SK-N-SH treated with all-trans-retinoic acid at 6 μM for 48 hours (cell line): Measurements from ENCODE around the gene IL15RA.
"Not testable (repeated sequence)": the region's sequence is repeated elsewhere in the genome, so short reads cannot be mapped to it uniquely, and the experiment has no call there.

ENCODE experiments used
- ATAC-seq: fragments of 200-7000 bp; cut with Tn5 transposase; 3 replicates; pipeline ENCODE4 v1.9.1; 2020; ENCODE audit warnings: mild to moderate bottlenecking, moderate library complexity
- CSDC2 ChIP-seq: fragments of 250-450 bp; sonication (Bioruptor Pico); IDR thresholded peaks from 2 replicates; pipeline ENCODE4 v1.5.0; 2020; ENCODE audit warnings: mild to moderate bottlenecking, moderate library complexity
- ESRRG ChIP-seq: fragments of 250-450 bp; sonication (Bioruptor Pico); IDR thresholded peaks from 2 replicates; pipeline ENCODE4 v1.6.1; 2021; ENCODE audit warnings: mild to moderate bottlenecking
- GLIS3 ChIP-seq: fragments of 250-450 bp; sonication (Bioruptor Pico); IDR thresholded peaks from 2 replicates; pipeline ENCODE4 v1.5.0; 2020; ENCODE audit warnings: mild to moderate bottlenecking, moderate library complexity
- ISL1 ChIP-seq: fragments of 250-450 bp; sonication (Bioruptor Pico); IDR thresholded peaks from 2 replicates; pipeline ENCODE4 v2.1.2; 2022; ENCODE audit warnings: mild to moderate bottlenecking, moderate library complexity
- OSR1 ChIP-seq: fragments of 250-450 bp; sonication (Bioruptor Pico); IDR thresholded peaks from 2 replicates; pipeline ENCODE4 v1.8.0; 2022; ENCODE audit warnings: moderate library complexity, mild to moderate bottlenecking, inconsistent platforms
- PPARA ChIP-seq: fragments of 250-450 bp; sonication (Bioruptor Pico); IDR thresholded peaks from 2 replicates; pipeline ENCODE4 v1.5.0; 2020; ENCODE audit warnings: mild to moderate bottlenecking, borderline replicate concordance
- SNAI2 ChIP-seq: fragments of 250-450 bp; sonication (Bioruptor Pico); IDR thresholded peaks from 2 replicates; pipeline ENCODE4 v1.5.0; 2020; ENCODE audit warnings: mild to moderate bottlenecking, moderate library complexity
- TCF4 ChIP-seq: fragments of 250-450 bp; sonication (Bioruptor Pico); IDR thresholded peaks from 2 replicates; pipeline ENCODE4 v1.8.0; 2021; ENCODE audit warnings: mild to moderate bottlenecking, moderate library complexity, borderline replicate concordance
- TOX ChIP-seq: fragments of 250-450 bp; sonication (Bioruptor Pico); IDR thresholded peaks from 2 replicates; pipeline ENCODE4 v1.8.0; 2021; ENCODE audit warnings: mild to moderate bottlenecking, moderate library complexity, borderline replicate concordance
- ZC3H10 ChIP-seq: fragments of 250-450 bp; sonication (Bioruptor Pico); IDR thresholded peaks from 2 replicates; pipeline ENCODE4 v1.5.1; 2021; ENCODE audit warnings: mild to moderate bottlenecking, moderate library complexity
- ZFP30 ChIP-seq: fragments of 450-650 bp; formaldehyde crosslinking; IDR thresholded peaks from 2 replicates; pipeline ENCODE4 v1.5.0; 2022; ENCODE audit warnings: mild to moderate bottlenecking, moderate library complexity
- ZNF565 ChIP-seq: fragments of 450-650 bp; formaldehyde crosslinking; conservative IDR thresholded peaks from 2 replicates; pipeline ENCODE4 v1.5.0; 2020; ENCODE audit warnings: low read depth, mild to moderate bottlenecking, moderate library complexity
- ZNF70 ChIP-seq: fragments of 450-650 bp; formaldehyde crosslinking; IDR thresholded peaks from 2 replicates; pipeline ENCODE4 v1.5.0; 2020; ENCODE audit warnings: mild to moderate bottlenecking, moderate library complexity
- ZNF8 ChIP-seq: fragments of 450-650 bp; formaldehyde crosslinking; IDR thresholded peaks from 2 replicates; pipeline ENCODE4 v1.5.0; 2020; ENCODE audit warnings: mild to moderate bottlenecking, moderate library complexity
- TF ChIP-seq, protein P1 (sequence below): fragments of 250-450 bp; sonication (Bioruptor Pico); IDR thresholded peaks from 2 replicates; pipeline ENCODE4 v1.5.1; 2021; ENCODE audit warnings: mild to moderate bottlenecking, moderate library complexity
- TF ChIP-seq, protein P2 (sequence below): fragments of 250-450 bp; sonication (Bioruptor Pico); IDR thresholded peaks from 2 replicates; pipeline ENCODE4 v1.5.1; 2020; ENCODE audit warnings: low read depth, mild to moderate bottlenecking, moderate library complexity
- TF ChIP-seq, protein P3 (sequence below): fragments of 250-450 bp; sonication (Bioruptor Pico); IDR thresholded peaks from 2 replicates; pipeline ENCODE4 v1.8.0; 2021; ENCODE audit warnings: low read depth, mild to moderate bottlenecking, moderate library complexity, borderline replicate concordance
- TF ChIP-seq, protein P4 (sequence below): fragments of 250-450 bp; sonication (Bioruptor Pico); IDR thresholded peaks from 2 replicates; pipeline ENCODE4 v1.5.0; 2020; ENCODE audit warnings: mild to moderate bottlenecking, moderate library complexity
- TF ChIP-seq, protein P5 (sequence below): fragments of 250-450 bp; sonication (Bioruptor Pico); IDR thresholded peaks from 2 replicates; pipeline ENCODE4 v1.8.0; 2020; ENCODE audit warnings: mild to moderate bottlenecking, moderate library complexity, borderline replicate concordance

IL15RA gene

DNA sequence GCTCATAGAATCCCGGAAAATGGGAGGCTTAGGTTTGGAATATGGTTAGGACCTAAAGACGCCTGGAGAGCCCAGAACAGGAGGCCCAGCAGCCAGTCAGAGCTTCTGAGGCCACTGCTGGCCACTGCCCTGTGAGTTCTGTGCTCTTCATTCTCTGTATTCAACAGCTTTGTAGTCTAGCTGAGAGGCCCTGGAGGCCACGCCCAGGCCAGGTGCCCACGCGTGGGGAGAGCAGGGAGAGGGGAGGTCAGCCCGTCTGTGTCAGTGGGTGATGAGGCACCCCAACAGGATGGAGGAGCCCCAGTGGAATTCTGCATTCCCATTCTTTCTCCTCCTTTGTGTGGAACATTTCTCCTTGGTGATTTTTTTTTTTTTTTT is 29.1 kb downstream of the IL15RA start:
- TF ChIP-seq ZNF70 (CRISPR knock-in tag) (no peak), PPARA (CRISPR knock-in tag) (no peak), TCF4 (CRISPR knock-in tag) (no peak), CSDC2 (CRISPR knock-in tag) (no peak), ISL1 (CRISPR knock-in tag) (no peak)
- TF ChIP-seq, protein P1, sequence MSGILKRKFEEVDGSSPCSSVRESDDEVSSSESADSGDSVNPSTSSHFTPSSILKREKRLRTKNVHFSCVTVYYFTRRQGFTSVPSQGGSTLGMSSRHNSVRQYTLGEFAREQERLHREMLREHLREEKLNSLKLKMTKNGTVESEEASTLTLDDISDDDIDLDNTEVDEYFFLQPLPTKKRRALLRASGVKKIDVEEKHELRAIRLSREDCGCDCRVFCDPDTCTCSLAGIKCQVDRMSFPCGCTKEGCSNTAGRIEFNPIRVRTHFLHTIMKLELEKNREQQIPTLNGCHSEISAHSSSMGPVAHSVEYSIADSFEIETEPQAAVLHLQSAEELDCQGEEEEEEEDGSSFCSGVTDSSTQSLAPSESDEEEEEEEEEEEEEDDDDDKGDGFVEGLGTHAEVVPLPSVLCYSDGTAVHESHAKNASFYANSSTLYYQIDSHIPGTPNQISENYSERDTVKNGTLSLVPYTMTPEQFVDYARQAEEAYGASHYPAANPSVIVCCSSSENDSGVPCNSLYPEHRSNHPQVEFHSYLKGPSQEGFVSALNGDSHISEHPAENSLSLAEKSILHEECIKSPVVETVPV (CRISPR knock-in tag), result no peak
- TF ChIP-seq, protein P2, sequence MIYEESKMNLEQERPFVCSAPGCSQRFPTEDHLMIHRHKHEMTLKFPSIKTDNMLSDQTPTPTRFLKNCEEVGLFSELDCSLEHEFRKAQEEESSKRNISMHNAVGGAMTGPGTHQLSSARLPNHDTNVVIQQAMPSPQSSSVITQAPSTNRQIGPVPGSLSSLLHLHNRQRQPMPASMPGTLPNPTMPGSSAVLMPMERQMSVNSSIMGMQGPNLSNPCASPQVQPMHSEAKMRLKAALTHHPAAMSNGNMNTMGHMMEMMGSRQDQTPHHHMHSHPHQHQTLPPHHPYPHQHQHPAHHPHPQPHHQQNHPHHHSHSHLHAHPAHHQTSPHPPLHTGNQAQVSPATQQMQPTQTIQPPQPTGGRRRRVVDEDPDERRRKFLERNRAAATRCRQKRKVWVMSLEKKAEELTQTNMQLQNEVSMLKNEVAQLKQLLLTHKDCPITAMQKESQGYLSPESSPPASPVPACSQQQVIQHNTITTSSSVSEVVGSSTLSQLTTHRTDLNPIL, result no peak
- TF ChIP-seq, protein P3, sequence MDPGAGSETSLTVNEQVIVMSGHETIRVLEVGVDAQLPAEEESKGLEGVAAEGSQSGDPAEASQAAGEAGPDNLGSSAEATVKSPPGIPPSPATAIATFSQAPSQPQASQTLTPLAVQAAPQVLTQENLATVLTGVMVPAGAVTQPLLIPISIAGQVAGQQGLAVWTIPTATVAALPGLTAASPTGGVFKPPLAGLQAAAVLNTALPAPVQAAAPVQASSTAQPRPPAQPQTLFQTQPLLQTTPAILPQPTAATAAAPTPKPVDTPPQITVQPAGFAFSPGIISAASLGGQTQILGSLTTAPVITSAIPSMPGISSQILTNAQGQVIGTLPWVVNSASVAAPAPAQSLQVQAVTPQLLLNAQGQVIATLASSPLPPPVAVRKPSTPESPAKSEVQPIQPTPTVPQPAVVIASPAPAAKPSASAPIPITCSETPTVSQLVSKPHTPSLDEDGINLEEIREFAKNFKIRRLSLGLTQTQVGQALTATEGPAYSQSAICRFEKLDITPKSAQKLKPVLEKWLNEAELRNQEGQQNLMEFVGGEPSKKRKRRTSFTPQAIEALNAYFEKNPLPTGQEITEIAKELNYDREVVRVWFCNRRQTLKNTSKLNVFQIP (CRISPR knock-in tag), result no peak
- ATAC-seq, result no peak

DNA sequence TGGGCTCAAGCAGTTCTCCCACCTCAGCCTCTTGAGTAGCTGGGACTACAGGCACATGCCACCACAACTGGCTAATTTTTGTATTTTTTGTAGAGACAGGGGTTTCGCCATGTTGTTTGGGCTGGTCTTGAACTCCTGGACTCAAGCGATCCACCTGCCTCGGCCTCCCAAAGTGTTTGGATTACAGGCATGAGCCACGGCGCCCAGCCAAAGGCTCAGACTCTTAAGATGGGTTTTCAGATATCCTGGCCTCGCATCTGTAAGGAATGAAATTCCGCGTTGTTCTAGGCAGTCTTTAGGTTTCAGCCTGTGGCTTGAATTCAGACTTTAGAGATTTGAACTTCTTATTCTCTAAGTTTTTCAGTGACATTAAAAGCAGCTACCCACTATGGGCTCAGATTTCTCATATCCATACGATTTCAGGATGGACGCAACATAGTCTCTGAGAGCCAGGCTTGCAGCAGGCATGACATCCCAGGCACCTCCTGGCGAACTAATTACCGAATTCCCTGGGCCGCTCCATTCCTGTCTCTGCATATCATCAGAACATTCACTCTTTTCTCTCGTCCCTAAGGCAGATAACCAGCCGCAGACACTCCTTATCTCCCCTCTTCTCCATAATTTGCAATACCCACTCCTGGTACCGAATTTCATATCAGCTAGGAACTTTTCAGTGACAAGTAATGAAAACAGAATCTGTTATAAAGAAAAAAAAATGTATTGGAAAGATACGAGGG is 29.7 kb downstream of the IL15RA start:
- TF ChIP-seq ZNF8 (CRISPR knock-in tag), result no peak
- no peak for TF ChIP-seq ESRRG (CRISPR knock-in tag)
- TF ChIP-seq ZC3H10 (CRISPR knock-in tag), result no peak
- no peak for TF ChIP-seq ZFP30
- TF ChIP-seq ISL1 (CRISPR knock-in tag), result no peak
- TF ChIP-seq OSR1 (CRISPR knock-in tag), result no peak
- TF ChIP-seq, protein P2, result no peak
- TF ChIP-seq, protein P4, sequence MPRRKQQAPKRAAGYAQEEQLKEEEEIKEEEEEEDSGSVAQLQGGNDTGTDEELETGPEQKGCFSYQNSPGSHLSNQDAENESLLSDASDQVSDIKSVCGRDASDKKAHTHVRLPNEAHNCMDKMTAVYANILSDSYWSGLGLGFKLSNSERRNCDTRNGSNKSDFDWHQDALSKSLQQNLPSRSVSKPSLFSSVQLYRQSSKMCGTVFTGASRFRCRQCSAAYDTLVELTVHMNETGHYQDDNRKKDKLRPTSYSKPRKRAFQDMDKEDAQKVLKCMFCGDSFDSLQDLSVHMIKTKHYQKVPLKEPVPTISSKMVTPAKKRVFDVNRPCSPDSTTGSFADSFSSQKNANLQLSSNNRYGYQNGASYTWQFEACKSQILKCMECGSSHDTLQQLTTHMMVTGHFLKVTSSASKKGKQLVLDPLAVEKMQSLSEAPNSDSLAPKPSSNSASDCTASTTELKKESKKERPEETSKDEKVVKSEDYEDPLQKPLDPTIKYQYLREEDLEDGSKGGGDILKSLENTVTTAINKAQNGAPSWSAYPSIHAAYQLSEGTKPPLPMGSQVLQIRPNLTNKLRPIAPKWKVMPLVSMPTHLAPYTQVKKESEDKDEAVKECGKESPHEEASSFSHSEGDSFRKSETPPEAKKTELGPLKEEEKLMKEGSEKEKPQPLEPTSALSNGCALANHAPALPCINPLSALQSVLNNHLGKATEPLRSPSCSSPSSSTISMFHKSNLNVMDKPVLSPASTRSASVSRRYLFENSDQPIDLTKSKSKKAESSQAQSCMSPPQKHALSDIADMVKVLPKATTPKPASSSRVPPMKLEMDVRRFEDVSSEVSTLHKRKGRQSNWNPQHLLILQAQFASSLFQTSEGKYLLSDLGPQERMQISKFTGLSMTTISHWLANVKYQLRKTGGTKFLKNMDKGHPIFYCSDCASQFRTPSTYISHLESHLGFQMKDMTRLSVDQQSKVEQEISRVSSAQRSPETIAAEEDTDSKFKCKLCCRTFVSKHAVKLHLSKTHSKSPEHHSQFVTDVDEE (CRISPR knock-in tag), result no peak
- no peak for TF ChIP-seq TCF4 (CRISPR knock-in tag)
- TF ChIP-seq, protein P5, sequence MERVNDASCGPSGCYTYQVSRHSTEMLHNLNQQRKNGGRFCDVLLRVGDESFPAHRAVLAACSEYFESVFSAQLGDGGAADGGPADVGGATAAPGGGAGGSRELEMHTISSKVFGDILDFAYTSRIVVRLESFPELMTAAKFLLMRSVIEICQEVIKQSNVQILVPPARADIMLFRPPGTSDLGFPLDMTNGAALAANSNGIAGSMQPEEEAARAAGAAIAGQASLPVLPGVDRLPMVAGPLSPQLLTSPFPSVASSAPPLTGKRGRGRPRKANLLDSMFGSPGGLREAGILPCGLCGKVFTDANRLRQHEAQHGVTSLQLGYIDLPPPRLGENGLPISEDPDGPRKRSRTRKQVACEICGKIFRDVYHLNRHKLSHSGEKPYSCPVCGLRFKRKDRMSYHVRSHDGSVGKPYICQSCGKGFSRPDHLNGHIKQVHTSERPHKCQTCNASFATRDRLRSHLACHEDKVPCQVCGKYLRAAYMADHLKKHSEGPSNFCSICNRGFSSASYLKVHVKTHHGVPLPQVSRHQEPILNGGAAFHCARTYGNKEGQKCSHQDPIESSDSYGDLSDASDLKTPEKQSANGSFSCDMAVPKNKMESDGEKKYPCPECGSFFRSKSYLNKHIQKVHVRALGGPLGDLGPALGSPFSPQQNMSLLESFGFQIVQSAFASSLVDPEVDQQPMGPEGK (CRISPR knock-in tag), result no peak
- no peak for TF ChIP-seq ZNF565
- no peak for TF ChIP-seq SNAI2 (CRISPR knock-in tag)
- ATAC-seq, result no peak

DNA sequence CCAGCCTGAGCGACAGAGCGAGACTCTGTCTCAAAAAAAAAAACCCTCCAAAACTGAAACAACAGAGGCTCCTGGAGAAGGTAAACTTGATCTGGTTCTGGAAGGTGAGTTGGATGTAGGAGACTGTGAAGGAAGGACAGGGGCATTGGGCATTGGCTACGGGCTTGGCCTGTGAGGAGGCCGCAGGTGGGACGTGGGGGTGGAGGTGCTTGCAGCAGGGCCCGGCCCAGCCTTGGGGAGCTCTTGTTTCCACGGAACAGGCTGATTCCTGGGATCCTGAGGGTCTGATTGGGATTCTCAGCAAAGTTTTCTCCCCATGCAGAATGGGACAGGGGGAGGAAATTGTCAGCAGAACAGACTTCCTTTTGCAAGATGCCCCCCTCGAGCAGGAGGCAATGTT is 30.6 kb downstream of the IL15RA start:
- TF ChIP-seq SNAI2 (CRISPR knock-in tag) (no peak), TOX (CRISPR knock-in tag) (no peak), GLIS3 (CRISPR knock-in tag) (no peak)
- TF ChIP-seq, all 23 proteins: peak for 0
- ATAC-seq, result no peak

DNA sequence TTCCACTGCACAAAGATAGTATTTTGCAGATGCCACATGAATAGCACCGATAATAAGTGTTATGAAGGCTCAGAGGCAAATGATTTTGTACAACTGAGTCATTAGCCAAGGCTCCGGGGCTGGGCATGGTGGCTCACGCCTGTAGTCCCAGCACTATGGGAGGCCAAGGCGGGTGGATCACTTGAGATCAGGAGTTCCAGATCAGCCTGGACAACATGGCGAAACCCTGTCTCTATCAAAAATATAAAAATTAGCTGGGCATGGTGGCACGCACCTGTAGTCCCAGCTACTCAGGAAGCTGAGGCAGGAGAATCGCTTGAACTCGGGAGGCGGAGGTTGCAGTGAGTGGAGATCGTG is 30.9 kb downstream of the IL15RA start:
- ATAC-seq, result not testable (repeated sequence)
